ENCODE results near the gene CHST14.

The CHST14 gene, protein sequence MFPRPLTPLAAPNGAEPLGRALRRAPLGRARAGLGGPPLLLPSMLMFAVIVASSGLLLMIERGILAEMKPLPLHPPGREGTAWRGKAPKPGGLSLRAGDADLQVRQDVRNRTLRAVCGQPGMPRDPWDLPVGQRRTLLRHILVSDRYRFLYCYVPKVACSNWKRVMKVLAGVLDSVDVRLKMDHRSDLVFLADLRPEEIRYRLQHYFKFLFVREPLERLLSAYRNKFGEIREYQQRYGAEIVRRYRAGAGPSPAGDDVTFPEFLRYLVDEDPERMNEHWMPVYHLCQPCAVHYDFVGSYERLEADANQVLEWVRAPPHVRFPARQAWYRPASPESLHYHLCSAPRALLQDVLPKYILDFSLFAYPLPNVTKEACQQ

DNA sequence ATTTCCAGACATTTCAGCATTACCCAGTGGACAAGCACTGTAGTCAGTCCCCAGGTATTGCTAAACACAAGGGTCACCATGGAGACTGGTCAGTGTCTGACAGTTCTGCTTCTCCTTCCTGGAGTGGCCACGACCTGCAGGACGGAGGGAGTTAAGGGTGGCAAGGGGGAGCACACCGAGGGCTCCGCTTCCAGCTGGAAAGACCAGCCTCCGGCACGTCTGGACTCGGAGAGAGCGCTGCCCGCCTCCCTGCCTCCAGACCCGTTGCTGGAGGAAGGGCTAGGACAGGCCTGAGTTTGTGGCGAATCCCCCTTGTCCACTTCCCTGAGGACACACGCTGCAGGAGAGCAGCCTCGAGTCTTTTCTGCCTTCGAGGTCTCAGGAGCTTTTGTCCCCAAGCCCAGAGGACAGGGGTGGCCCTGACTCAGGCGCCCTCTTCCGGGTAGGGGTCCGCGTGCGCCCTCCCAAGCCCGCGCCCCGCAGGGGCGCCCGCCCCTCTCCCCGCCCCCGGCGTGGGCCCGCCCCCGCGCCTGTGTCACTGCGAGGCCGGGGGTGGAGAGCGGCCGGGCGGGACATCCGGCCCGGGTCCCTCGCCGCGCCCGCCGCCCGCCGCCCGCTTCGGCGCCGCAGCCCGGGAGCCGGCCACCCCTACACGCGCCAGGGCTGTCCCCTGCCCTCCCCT lies at the start of gene CHST14:
Gene CHST14 (plus strand): TSS at position 562 of the 682 bp plus-strand sequence. CDS start 230 bp downstream, outside the sequence.
- DNase-seq: peak; percentile 28

DNA sequence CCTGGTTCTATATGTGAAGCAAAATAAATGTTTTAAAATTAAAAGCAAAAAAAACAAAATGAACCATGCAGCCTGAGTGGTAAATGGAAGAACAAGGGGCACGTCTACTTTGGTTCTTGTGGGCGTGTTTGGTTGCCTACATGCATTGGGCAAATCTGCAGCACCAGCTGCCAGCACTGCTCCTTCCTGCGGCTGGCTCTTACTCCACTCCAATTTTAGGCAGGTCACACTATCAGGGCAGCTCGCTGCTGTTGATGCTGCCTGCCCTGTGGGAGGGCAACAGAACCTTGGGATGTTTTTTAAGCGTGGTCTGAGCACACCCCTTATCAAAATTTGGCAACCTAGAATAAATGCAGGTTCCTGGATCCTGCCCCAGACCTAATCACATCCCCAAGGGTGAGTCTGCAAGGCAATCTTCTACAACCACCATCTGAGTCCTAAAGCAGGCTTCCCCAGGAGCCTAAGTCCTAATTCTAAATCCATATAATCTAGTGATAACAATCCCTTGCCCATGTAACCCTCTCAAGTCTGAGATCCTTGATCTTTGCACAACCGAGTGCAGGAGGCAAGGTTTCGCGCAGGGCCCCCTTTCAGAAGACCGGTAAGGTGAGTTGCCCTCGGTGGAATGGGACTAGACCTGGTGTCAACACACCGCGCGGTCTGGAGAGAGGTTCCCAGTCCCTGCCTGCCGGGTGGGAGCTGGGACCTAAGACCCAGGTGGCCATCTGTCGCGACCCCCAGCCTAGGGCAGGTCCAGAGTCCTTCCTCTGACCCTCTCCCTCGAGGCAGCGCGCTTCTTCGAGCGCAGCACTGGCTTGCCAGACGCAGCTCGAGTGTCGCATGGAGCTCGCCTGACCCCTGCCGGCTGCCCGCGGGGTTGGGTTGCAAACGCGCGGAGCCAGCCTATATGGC lies 49.3 kb upstream of the CHST14 start:
- DNase-seq: peak; percentile 44

DNA sequence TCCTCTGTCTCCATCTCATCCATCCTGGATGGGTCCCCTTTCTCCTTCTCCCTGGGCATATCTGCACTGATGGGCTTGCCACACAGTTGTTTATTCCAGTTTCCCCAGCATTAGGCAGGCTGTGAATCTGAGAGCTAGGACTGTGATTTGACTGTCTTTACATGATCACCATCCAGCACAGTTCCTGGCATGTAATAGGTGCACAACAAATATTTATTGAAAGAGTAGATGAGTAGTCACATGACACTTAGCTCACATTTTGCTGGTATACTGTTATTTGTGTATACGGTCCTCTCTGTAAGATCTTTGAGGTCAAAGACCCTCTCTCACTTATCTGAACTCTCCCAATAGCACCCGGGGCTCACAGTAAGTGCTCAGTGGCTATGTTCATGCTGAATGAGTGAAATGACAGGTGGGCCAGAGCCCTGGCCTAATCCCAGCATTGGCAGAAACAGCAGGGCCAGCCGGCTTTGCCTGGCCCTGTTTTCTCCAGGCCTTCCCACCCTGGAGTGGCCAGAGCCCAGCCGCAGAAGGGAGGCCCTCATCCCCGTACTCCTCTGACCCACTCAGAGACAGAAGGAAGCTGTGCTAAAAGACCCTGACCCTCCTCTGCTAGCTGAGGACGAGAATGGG lies 46.2 kb upstream of the CHST14 start:
- no peak for DNase-seq

DNA sequence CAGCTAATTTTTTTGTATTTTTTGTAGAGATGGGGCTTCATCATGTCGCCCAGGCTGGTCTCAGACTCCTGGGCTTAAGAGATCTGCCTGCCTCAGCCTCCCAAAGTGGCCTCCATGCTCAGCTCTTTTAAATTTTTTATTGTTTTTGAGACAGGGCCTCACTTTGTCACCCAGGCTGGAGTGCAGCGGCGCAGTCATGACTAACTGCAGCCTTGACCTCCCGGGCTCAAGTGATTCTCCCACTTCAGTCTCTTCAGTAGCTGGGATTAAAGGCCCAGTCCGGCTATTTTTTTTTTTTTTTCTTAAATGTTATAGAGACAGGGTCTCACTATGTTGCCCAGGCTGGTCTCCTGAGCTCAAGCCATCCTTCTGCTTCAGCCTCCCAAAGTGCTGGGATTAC lies 45.1 kb upstream of the CHST14 start:
- DNase-seq: no peak

DNA sequence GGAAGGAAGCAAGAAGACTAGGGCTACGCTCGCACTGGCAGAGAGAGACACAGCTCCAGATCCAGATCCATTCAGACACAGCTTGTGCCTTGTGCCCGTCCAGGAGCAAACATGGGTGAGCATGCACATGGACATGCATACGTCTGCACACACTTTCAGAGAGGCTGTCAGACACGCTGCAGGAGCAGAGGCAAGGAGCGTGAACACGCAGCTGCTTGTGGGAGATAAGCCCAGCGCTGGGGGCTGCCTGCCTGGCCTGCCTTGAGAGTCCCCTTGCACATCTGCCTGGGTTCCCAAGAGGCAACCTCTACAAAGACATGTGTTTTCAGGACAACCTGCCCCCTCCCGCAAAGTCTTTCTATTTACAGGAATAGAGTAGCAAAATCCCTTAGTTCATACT lies 43.6 kb upstream of the CHST14 start:
- DNase-seq: no peak

DNA sequence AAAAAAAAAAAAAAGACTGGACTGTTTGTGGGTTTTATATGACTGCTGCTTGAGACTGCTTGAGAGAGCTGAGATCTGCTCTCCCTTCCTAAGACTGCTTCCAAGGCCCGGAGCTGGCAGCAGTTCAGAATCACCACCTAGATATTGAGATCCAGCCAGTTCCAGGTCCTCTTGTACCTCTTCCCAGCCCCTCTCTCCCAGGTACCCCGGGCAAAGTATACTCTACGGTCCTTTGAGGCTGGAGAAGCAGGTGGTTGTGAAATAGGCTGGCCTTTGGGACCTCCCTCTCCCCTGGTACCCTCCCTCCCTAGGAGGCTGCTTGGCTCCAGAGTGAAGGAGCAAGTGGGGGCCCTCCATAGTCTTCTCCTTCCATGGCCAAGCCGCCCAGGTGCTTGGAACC lies 42.6 kb upstream of the CHST14 start:
- DNase-seq: peak; percentile 63

DNA sequence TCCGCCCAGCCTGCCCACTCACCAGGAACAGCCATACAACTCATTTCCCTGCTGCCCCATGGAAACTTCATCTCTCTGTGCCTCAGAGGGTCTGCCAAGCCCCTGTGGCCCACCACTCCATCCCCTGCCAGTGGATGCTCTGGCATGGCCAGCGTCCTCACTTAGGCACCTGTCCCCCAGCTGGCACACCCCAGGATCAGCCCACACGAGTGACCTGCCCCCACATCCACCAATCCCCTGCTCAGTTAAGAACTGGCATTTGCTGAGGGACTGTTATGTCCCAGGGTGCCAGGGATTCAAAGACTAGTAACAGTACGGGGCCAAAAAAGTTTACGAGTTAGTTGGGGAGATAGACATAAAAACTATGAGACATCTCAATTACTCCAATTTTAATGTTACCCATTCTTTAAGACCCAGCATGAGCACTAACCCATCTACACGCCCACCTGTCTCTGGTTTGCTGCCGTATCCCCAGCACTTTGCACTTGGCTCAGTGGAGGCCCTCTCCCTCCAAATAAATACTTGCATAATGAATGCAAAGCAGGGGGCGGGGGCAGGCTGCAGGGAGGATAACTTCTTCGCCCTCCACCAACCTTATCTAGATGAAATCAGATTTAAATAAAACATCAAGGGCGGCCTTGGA lies 41.6 kb upstream of the CHST14 start:
- DNase-seq: no peak

DNA sequence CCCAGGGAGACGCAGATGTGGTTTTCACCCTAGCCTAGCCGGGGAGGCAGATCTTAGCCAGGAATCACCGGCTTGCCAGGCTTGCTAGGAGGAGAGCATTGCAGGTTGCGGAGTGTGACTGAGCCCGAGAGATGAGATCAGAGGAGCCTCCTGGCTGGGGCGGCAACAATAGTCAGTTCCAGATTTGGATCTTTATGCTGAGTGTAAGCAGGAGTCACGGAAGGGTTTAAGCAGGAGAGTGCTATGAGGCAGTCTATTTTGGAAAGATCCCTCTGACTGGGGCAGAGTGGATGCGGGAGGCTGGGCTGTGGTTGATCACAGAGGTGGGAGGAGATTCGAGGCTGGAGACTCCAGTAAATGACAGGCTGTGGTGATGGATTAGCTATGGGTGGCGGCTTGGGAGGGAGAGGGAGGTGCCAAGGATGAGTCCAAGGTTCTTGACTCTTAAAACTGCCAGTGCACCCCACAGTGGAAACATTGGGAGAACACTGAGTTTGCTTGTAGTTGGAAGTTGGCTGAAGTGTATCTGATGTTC lies 40.4 kb upstream of the CHST14 start:
- DNase-seq: no peak

DNA sequence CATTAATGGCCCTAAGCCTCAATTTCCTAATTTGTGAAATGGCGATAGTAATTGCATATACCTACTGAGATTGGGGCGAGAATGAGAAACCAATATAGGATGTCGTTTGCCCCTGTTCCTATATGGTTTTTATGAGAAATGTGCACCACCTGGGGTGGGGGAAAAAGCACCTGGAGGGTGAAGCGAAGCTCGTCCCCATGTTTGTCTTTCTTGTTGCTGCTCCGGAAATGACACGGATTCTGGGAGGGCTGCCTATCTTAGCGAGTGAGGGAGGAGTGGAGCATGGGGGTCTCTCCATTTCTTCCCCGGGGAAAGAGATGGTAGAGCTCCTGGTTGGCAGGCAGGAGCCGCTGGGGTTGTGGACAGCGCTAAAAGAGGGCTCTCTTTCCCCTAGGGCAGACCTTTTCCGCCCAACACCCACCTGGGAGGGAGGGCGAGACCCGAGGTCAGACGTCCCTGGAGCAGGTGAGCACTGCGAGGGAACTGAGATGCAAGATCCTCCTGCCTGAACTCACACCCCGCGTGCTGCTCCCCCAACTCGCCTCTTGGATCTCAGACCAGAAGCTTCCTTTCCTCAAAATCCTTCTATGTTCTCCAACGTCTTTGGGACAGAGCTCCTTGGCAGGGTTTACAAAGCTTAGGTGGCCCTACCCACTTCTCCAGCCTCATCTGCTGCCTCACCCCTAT lies 35.6 kb upstream of the CHST14 start:
- DNase-seq: no peak

DNA sequence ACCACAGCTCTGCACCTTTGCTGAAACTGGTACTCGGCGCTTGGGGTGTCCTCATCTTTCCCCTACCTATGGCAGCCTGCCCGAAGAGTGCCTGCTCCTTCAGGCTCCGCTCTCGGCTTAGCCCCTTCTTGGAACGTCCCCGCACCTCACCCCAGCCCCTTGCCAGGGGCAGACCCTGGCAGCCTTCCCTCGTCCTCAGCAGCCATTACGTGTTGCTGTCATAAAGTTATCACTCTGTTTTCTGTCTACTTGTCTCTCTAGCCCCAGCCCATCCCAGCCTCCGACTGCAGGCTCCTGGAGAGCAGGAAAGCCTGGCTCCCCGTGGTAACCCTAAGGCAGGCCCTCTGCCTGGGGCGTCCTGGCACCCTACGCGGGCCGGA lies 35.1 kb upstream of the CHST14 start:
- peak; percentile 3 for DNase-seq

DNA sequence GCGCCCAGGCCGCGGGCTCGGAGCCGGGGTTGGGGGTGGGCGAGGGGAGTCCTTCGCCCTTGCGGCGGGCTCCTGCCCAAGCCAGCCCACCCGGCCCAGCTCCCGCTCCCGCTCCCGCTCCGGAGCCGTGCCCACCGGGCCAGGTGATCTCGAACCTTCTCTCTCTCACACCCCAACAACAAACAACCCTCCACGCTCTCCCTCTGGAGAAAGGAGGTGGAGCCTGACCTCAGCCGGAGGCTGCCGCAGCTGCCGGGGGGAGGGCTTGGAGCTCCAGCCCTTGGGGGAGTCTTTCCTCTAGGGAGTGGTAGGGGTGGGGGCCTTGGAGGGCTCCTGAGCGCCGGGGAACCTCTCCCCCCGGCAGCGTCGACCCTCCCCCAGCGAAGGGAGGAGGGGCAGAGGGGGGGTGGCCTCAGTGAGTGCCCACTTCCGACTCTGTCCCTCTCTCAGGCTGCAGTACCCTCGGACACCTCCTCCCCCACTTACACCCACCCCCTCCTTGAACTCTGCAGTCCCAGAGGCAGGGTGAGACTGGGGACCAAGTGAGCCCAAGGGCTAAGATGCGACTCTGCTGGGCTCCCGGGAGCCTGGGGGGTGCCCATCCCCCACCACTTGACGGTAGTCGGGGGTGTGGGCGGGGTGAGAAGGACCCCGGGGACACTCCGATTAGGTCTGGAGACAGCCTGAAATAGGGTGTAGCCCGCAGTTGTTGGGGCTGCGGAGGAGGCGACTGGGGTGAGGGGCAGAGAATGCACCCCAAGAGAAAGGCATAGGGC lies 34.5 kb upstream of the CHST14 start:
- peak; percentile 20 for DNase-seq

DNA sequence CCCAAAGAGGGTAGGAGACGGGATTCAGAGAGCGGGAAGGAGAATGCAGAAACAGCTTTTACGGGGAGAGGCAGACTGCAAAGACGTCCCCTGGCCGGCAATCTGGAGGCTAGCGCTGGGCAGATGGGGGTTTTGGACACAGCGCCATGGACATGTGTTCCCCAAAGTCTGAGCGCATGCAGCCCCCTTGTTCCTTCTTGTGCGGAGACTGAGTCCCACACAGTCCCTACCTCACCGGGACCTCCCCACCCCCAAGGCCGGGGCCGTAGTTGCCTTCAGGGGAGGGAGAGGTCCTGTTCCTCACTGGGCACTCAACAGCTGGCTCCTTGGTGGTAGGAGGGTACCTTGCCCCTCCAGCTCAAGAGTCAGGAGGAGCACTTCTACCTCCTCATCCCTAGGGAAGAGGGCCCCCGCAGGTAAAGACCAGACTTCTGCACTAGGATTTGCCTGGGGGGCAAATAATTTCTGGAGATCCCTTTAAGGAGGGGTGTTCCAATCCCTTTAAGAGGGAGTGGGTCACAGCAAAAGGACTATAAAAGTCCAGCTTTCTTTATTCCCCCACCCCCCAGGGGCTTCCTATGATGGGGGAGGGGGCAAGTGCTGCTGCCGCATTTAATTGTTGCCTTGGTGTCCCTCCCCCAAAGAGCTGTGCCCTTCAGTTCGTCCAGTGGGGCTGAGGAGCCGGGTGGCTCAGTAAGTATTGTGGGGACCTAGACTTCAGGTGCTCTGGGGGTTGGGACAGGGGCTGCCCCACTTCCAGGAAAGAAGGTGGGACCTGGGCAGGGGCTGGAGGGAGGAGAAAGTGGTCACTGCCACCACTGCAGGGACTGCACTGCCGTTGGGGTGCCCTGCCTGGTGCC lies 33.7 kb upstream of the CHST14 start:
- DNase-seq: no peak

DNA sequence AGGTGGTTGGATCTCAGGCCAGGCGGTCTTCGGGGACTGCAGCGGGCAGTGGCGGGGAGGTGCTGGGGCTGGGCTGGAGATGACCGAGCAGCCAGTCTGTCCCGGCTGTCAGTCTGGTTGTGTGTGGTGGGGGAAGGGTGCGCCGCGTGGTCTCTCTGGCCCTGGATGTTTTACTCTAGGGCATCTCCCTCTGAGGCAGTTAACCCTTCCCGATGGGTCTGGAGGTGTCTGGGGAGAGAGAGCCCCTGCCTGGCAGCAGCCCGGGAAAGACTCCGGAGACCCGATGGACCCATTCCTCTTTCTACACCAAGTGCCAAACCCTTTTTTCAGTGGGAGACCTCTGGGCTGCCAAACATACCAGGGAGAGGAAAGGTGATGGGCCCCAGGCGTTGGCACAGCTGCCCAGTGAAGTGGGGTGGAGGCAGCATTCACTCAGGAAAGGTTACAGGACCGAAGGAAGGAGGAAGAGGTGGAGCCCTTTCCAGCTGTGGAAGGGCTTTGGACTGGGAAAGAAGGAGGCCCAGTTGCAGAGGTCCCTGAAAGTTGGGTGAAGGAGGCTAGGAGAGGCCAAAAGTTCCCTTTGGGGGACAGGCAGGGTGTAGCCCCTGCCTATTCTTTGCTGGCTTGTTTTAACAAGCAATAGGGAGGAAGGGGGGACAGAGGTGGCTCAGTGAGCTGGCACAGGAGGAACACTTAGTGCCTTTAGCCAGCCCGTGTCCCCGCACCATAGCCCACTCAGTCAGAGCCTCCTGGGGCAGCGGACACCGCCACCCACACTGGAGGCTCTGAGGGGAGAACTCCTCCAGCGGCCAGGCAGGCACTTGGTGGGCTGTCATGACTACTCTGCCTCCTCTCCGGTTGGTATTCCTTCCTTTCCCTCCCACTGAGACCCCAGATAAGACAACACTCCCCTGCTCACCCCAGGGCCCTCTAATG lies 32.8 kb upstream of the CHST14 start:
- DNase-seq: no peak

DNA sequence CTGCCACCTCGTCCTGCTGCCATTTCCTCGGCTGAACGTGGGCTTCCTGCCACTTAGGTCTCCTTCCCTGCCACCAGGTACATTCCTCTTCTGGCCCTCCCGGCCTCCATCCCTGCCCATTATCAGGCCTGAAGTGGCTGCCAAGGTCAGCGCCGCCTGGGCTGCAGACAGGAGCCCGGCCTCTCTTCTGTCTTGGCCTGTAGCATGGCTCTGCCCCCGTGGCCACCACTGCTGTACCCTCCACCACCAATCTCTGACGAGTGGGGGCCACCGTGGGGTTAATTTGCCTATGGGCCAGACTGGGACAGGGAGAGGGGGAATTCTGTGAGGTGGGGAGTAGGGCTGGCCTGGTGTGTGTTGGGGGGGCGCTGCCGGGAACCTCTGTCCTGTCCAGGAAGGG lies 32.1 kb upstream of the CHST14 start:
- DNase-seq: no peak

DNA sequence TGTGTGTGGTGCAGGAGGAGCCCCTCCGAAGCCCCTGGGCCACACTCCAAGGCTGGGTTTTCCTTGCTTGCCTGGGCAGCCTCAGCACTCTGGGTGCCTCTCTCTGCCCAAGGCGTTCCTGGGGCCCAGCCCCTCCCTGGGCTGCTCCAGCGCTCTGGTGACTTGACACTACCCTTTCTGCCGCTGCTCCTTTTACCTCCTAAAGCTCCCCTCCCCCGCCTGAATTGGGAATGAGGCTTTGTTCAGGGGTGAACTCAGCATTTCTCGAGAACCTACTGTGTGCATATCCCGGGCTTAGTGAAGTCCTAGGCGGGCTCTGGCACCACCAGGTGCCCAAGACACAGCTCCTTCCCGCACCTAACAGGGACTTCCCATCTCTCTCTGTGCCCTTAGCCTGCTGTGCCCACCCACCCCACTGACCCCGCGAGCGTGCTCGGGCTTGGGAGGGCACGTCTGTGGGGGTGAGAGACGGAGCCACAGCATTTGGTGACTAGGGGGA lies 31.3 kb upstream of the CHST14 start:
- peak; percentile 12 for DNase-seq

DNA sequence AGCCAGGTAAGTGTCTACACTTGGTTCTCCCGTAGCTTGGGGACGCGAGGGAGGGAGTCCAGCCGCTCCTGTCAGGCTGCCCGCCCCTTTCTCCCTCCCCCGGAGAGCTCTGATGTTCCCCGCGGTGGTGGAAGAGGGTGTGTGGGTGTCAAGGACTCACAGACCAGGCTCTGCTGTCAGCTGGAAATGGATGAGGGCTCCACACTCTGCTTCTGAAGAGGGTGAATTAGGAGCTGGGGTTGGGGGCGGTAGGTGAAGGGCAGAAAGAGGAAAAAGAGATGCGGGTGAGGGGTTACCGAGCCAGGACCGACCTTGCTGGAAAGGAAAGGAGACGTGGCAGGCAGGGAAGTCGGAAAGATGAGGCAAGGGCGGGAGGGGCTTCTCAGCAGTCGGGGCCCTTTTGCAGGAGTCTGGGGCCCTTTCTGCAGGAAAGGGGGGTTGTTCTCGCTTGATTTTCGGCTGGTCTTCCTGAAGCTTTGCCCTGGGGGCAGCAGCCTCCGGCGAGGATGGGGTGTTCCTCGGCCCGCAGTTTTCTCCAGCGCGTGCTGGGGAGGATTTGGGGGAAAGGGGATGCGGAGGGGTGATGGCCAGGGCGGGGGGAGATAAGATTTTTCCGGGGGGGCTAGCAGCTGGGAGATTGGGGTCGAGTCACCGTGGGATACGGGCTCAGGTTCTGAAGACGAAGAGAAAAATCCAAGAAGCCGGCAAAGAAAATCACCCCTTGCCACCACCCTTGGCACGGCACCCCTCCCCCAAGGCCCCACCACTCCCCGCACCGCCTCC lies 30.6 kb upstream of the CHST14 start:
- DNase-seq: peak; percentile 41

All from DMS79 treated with DMSO at 0.1 percent for 48 hours (cell line).